GM12878 (cell line): ENCODE measurements around the gene NELFB.

Experiments used
- CBX3 ChIP-seq: fragments of 200-600 bp; sonication (generic); IDR thresholded peaks from 2 replicates; pipeline ENCODE4 v1.6.1; 2016; ENCODE audit warnings: low read depth, borderline replicate concordance
- CREB1 ChIP-seq: IDR thresholded peaks from 2 replicates; pipeline ENCODE4 v1.6.1; 2012; ENCODE audit warnings: low read depth, mild to moderate bottlenecking, inconsistent platforms
- CTCF ChIP-seq, 3 experiments: IDR thresholded peaks in 2 of 3; conservative IDR thresholded peaks in 1 of 3; 2 replicates each; pipeline ENCODE4 v1.5.1; 2011; ENCODE audit warnings: low read depth in 3 of 3, low read length in 3 of 3, mild to moderate bottlenecking in 3 of 3, control low read depth in 2 of 3, moderate library complexity in 2 of 3, inconsistent platforms in 1 of 3, mixed read lengths in 1 of 3; ENCODE audit not compliant: control insufficient read depth in 2 of 3, insufficient read depth in 1 of 3; ENCODE audit errors: extremely low read depth in 1 of 3
- CUX1 ChIP-seq: IDR thresholded peaks from 2 replicates; pipeline ENCODE4 v1.6.1; 2012; ENCODE audit warnings: improper control_type of control experiment, low read depth, low read length; ENCODE audit not compliant: insufficient replicate concordance
- E4F1 ChIP-seq: fragments of 450-650 bp; IDR thresholded peaks from 2 replicates; pipeline ENCODE4 v1.6.1; 2018; ENCODE audit warnings: borderline replicate concordance, mild to moderate bottlenecking; ENCODE audit not compliant: partially characterized antibody
- EP300 ChIP-seq, 2 experiments: fragments of 150-350 bp in 1 of 2; IDR thresholded peaks; 2 replicates each; pipeline ENCODE4 v1.6.1; 2011 to 2012; ENCODE audit warnings: low read depth in 2 of 2, low read length in 2 of 2, borderline replicate concordance in 1 of 2, improper control_type of control experiment in 1 of 2, inconsistent platforms in 1 of 2; ENCODE audit not compliant: control insufficient read depth in 1 of 2
- JUNB ChIP-seq: IDR thresholded peaks from 2 replicates; pipeline ENCODE4 v1.6.1; 2016; ENCODE audit warnings: antibody characterized with exemption, mild to moderate bottlenecking
- NR2F1 ChIP-seq: fragments of 450-650 bp; conservative IDR thresholded peaks from 2 replicates; pipeline ENCODE4 v1.6.1; 2017; ENCODE audit warnings: mild to moderate bottlenecking

GRCh38 chr9:137280474-137281344, 25.6 kb downstream of the NELFB start:
- TF ChIP-seq CBX3 (no peak), CUX1 (no peak), E4F1 (no peak), JUNB (no peak), NR2F1 (no peak), EP300 (IDR thresholded peaks at IDR 0.05; ENCODE audit: borderline replicate concordance in 1 of 2, control insufficient read depth in 1 of 2, low read depth in 2 of 2, low read length in 2 of 2) (no peak), CTCF (IDR thresholded peaks at IDR 0.05 in 2 of 3, conservative IDR thresholded peaks at IDR 0.05 in 1 of 3; ENCODE audit: control insufficient read depth in 2 of 3, extremely low read depth in 1 of 3, insufficient read depth in 1 of 3, low read depth in 3 of 3, low read length in 3 of 3) (peak; percentile 15 to 52 (median 46); a peak in 3 of 6 replicates), CREB1 (no peak)
